GM18511 (cell line): ENCODE results near the gene MARCKSL1.

Experiments used
- ATAC-seq: cut with Tn5 transposase; IDR thresholded peaks from one replicate; pipeline ENCODE4 v1.9.1; 2021; ENCODE audit warnings: mild to moderate bottlenecking, moderate library complexity; ENCODE audit not compliant: unreplicated experiment

MARCKSL1 gene

GRCh38 chr1:32353431-32353830, 17.4 kb upstream of the MARCKSL1 start:
- ATAC-seq, result no peak

GRCh38 chr1:32352831-32353383, 16.9 kb upstream of the MARCKSL1 start:
- no peak for ATAC-seq

- no peak for ATAC-seq
Observed at GRCh38 chr1:32352239-32352745, 16.3 kb upstream of the MARCKSL1 start.

GRCh38 chr1:32351399-32352238, 15.6 kb upstream of the MARCKSL1 start:
- ATAC-seq, result peak; percentile 87

GRCh38 chr1:32350785-32351398, 14.9 kb upstream of the MARCKSL1 start:
- peak; percentile 44 for ATAC-seq

GRCh38 chr1:32349211-32349708, 13.2 kb upstream of the MARCKSL1 start:
- no peak for ATAC-seq

- ATAC-seq, result no peak
Observed at GRCh38 chr1:32346532-32347157, 10.6 kb upstream of the MARCKSL1 start.

GRCh38 chr1:32345289-32345827, 9.3 kb upstream of the MARCKSL1 start:
- no peak for ATAC-seq

GRCh38 chr1:32342704-32343103, 6.7 kb upstream of the MARCKSL1 start:
- no peak for ATAC-seq

GRCh38 chr1:32341971-32342370, 5.9 kb upstream of the MARCKSL1 start:
- ATAC-seq, result no peak

GRCh38 chr1:32341186-32341757, 5.2 kb upstream of the MARCKSL1 start:
- no peak for ATAC-seq

- no peak for ATAC-seq
Observed at GRCh38 chr1:32339363-32339978, 3.4 kb upstream of the MARCKSL1 start.

- ATAC-seq, result no peak
Observed at GRCh38 chr1:32338637-32339145, 2.7 kb upstream of the MARCKSL1 start.

GRCh38 chr1:32337855-32338636, 2.0 kb upstream of the MARCKSL1 start:
- no peak for ATAC-seq

GRCh38 chr1:32336963-32337675, 1.1 kb upstream of the MARCKSL1 start:
- no peak for ATAC-seq

GRCh38 chr1:32336591-32336932, 529 bp upstream of the MARCKSL1 start:
- no peak for ATAC-seq

GRCh38 chr1:32335535-32335789, 571 bp downstream of the MARCKSL1 start:
- no peak for ATAC-seq

GRCh38 chr1:32334864-32335534, 1.0 kb downstream of the MARCKSL1 start:
- ATAC-seq, result no peak
